NCI-H2227 treated with DMSO at 0.1 percent for 48 hours (cell line): ENCODE measurements around the gene CD248.
A peak's percentile ranks its signal among the peaks of the same experiment; 100 is the strongest.
"Not testable (repeated sequence)": the region's sequence is repeated elsewhere in the genome, so short reads cannot be mapped to it uniquely, and the experiment has no call there.

Source experiments
- DNase-seq: peaks from one replicate; lab custom pipeline; 2025; lab: John Stamatoyannopoulos, UW

Gene CD248

GRCh38 chr11:66313321-66314185, 3.3 kb downstream of the CD248 start:
- no peak for DNase-seq

- peak; percentile 98 for DNase-seq
Measured at GRCh38 chr11:66312549-66313320, 4.1 kb downstream of the CD248 start.

GRCh38 chr11:66311965-66312548, 4.8 kb downstream of the CD248 start:
- DNase-seq: peak; percentile 95

DNA sequence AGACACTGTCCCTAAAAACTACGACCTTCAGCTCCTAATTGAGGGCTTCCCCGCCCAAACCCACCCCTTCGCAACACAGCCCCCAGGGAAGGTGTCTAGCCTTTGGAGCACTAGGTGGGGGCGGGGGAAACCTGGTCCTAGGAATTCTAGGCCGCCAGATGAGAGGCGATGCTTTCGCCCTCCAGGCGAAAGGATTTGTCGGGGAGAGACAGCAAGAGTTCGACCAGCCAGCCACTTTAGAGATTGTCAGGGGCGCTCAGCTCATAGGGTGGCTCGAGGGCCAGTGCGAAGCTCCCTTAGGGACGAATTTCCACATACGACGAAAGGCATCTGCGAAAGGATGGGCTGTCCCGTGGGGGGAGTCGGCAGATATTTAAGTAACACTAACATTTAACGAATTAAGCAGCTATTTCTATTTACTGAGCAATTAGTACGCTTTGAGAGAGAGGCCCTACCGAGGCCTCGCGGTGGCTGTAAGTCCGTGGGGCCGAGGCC, 5.3 kb downstream of the CD248 start:
- DNase-seq: no peak

- not testable (repeated sequence) for DNase-seq
Measured at GRCh38 chr11:66310803-66311440, 5.9 kb downstream of the CD248 start.

DNA sequence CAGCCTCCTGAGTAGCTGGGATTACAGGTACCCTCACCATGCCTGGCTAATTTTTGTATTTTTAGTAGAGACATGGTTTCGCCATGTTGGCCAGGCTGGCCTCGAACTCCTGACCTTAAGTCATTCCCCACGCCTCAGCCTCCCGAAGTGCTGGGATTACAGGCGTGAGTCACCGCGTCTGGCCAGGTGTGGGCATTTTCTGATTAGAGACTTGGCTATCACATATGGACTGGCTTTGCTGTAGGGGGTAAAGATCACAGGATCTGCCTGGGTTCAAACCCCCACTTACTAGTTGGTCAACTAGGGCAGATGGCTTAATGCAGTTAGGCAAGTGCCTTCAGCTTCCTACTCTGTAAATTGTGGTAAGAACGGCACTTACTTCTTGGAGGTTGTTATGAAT, 6.5 kb downstream of the CD248 start:
- DNase-seq: no peak

GRCh38 chr11:66309475-66309874, 7.4 kb downstream of the CD248 start:
- no peak for DNase-seq

DNA sequence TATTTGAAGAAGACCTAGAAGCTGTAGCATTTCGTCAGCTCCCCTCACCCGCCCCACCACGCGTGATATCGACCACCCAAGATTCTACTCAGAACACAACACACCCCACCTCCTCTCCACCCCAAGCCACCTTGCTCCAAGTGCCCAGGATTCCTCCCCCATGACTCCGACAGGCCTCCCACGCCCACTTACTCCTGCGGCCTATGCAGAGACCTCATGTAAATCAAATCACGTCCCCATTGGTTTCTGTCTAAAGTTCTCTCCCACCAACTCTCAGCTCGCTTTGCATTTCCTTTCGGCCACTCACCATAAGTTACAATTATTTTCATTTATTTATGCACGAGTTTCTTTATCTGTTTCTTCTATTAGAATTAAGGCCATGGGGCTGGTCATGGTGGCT, 14.2 kb downstream of the CD248 start:
- no peak for DNase-seq

- no peak for DNase-seq
Measured at GRCh38 chr11:66299186-66299585, 17.7 kb downstream of the CD248 start.

GRCh38 chr11:66297610-66298009, 19.2 kb downstream of the CD248 start:
- DNase-seq: no peak

GRCh38 chr11:66294626-66295620, 21.9 kb downstream of the CD248 start:
- no peak for DNase-seq

GRCh38 chr11:66293777-66294625, 22.8 kb downstream of the CD248 start:
- DNase-seq: no peak

DNA sequence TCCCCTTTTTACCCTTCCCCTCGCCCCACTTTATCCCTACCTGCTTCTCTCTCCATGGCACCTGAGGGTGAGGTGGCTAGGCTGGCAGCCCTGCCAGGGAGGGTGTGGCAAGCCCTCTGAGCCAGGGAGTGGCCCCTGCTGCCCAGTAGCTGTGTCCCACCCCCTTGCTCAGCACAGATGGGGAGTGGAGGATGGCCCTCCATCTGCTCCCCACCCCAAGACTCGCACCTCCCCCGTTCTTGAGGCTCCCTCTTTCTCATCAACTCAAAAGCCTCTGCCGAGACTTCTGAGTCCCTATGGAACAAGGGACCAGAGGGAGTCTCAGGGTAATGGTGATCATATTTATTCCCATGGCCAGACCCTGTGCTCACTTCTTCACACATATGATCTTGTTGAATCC, 23.5 kb downstream of the CD248 start:
- DNase-seq: no peak

GRCh38 chr11:66292543-66293332, 24.1 kb downstream of the CD248 start:
- no peak for DNase-seq

DNA sequence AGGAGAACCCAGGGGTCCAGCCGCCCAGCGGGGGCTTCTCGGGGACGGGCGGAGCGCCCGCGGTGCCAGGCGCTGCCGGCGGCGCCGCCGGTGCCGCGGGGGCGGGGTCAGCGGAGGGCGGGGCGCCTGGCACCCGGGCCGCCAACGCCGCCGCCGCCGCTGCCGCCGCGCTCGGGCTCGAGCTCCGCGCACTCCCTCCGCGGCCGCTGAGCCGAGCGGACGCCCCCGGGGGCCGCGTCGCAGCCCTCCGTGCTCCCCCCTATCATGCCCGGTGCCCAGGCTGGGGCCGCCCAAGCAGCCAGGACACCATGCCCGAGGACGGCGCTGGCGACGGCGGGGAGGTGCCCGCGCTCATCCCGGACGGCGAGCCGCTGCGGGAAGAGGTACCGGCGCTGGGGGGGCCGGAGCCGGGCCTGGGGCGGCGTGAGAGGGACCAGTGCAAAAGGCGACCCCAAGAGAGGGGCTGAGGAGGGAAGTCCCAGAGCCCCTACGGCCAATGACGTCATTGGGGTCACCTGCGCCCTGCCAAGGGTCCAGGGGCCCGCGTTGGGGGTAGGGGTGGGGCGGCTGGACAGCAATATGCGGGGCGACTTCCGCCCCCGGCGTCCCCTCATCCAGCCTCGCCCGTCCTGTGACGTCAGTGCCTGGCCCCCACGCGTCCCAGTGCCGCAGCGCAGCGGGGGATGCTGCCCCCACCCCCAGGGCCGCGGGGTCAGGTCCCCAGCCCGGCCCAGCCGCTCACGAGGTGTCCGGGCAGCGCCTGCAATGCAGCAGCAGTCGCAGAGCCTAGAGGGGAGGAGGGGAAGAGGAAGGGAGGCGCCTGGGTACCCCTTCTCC, 24.9 kb downstream of the CD248 start, which contains the start of gene TMEM151A:
TMEM151A (plus strand) TSS at position 189 of the 837 bp plus-strand sequence; CDS start at position 309, 120 bp downstream.
- peak; percentile 22 for DNase-seq

GRCh38 chr11:66291303-66291705, 25.5 kb downstream of the CD248 start:
- DNase-seq: no peak

- no peak for DNase-seq
Measured at GRCh38 chr11:66290330-66290621, 26.6 kb downstream of the CD248 start.
